ENCODE data around the gene UBE2Z. TPM values are rescaled to one million over a fixed set of nuclear protein-coding genes. Genes with fewer than 3 reads are reported as not detected.

UBE2Z gene
- total RNA-seq, 1 experiment from 2014 or later, result 119 TPM

- intact Hi-C loops (cut with micrococcal nuclease), result loop anchor here (5.0 kb wide), 1 partner anchor 302 kb away; no protein-coding TSS in a partner anchor
- DNase-seq (ENCODE audit: low read depth, low spot score) (no peak), ATAC-seq (no peak)
- Histone ChIP-seq H3K9me3 (ENCODE audit: control insufficient read depth in 1 of 2, insufficient read depth in 1 of 2, low read depth in 1 of 2, low read length in 2 of 2) (no peaks in the 10 kb centered on the region), H3K27me3 (ENCODE audit: insufficient read depth, low read length) (no peaks in the 10 kb centered on the region), H3K9me2 (ENCODE audit: insufficient read depth) (no peaks in the 10 kb centered on the region), H3K27ac (ENCODE audit: low read depth, low read length) (no peak overlapping the region), H3K4me3 (replicated peaks in 1 of 2; ENCODE audit: low read depth in 1 of 2, low read length in 2 of 2) (no peak overlapping the region), H3K9ac (ENCODE audit: low read length) (no peak overlapping the region), H3K79me2 (ENCODE audit: insufficient read depth, low read length) (peaks cover 31% of the 10 kb centered on the region), H3K36me3 (ENCODE audit: control insufficient read depth in 1 of 2, insufficient read depth in 2 of 2, low read length in 2 of 2) (peaks cover 5 to 11% of the 10 kb centered on the region in 2 experiments; a peak in 3 of 4 replicates), H4K20me1 (ENCODE audit: insufficient read depth) (no peaks in the 10 kb centered on the region), H3K4me1 (ENCODE audit: control insufficient read depth in 1 of 2, insufficient read depth in 2 of 2, low read length in 2 of 2) (peaks cover 11 to 18% of the 10 kb centered on the region in 2 experiments; a peak in 3 of 4 replicates), H3K4me2 (ENCODE audit: low read length) (no peak overlapping the region), H2AFZ (ENCODE audit: low read depth, low read length, poor library complexity, severe bottlenecking) (no peak overlapping the region)
- BruUV-seq (replicated peaks), result no TSS peak
- ChIA-PET POLR2A (no interaction called here), CTCF (interaction anchor here (0.7 kb wide), 1 partner anchor 212 kb away, joined by 3 read pairs; no protein-coding TSS in a partner anchor), RAD21 (ENCODE audit: low non-redundant PET in 1 of 2, low total read pairs in 2 of 2, uncharacterized antibody in 2 of 2, unreplicated experiment in 2 of 2) (no interaction called here)
- no peak for TF ChIP-seq ELF1 (IDR thresholded peaks at IDR 0.05; ENCODE audit: borderline replicate concordance, low read depth)
- no peak for TF ChIP-seq EZH2 (IDR thresholded peaks at IDR 0.05)
- no peak for TF ChIP-seq ZFX (IDR thresholded peaks at IDR 0.05)
- no peak for TF ChIP-seq YY1 (IDR thresholded peaks at IDR 0.05; ENCODE audit: extremely low read depth, insufficient replicate concordance, low read depth, low read length)
- no peak for TF ChIP-seq MAX (IDR thresholded peaks at IDR 0.05)
- TF ChIP-seq CTCF (IDR thresholded peaks at IDR 0.05 in 2 of 3, conservative IDR thresholded peaks at IDR 0.05 in 1 of 3; ENCODE audit: borderline replicate concordance in 1 of 3, insufficient read depth in 1 of 3, low read depth in 2 of 3, low read length in 2 of 3), result no peak
- TF ChIP-seq EZH2phosphoT487 (IDR thresholded peaks at IDR 0.05; ENCODE audit: borderline replicate concordance), result no peak
These were observed 18.1 kb upstream of the UBE2Z start for GRCh38 chr17:48890086-48890485.

All from HCT116 (cell line).